ENCODE measurements around the gene ZNFX1. TPM values are rescaled to one million over a fixed set of nuclear protein-coding genes. Genes with fewer than 3 reads are reported as not detected.

Gene ZNFX1
- total RNA-seq, 1 donor from 2014 or later: 6.9 TPM

GRCh38 chr20:49216991-49217578 lies 60.8 kb downstream of the ZNFX1 start:
- no peak overlapping the region for H3K27ac ChIP-seq
- peaks cover 8% of the 10 kb centered on the region for H3F3A ChIP-seq (ENCODE audit: low read depth)
- H3K9ac ChIP-seq: no peak overlapping the region
- no peaks in the 10 kb centered on the region for H4K20me1 ChIP-seq (ENCODE audit: low read depth)
- H3K27ac Mint-ChIP-seq: peak overlapping the region; percentile 39
- no peak for TF ChIP-seq EZH2 (IDR thresholded peaks at IDR 0.05)
- TF ChIP-seq, protein P1, sequence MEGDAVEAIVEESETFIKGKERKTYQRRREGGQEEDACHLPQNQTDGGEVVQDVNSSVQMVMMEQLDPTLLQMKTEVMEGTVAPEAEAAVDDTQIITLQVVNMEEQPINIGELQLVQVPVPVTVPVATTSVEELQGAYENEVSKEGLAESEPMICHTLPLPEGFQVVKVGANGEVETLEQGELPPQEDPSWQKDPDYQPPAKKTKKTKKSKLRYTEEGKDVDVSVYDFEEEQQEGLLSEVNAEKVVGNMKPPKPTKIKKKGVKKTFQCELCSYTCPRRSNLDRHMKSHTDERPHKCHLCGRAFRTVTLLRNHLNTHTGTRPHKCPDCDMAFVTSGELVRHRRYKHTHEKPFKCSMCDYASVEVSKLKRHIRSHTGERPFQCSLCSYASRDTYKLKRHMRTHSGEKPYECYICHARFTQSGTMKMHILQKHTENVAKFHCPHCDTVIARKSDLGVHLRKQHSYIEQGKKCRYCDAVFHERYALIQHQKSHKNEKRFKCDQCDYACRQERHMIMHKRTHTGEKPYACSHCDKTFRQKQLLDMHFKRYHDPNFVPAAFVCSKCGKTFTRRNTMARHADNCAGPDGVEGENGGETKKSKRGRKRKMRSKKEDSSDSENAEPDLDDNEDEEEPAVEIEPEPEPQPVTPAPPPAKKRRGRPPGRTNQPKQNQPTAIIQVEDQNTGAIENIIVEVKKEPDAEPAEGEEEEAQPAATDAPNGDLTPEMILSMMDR (IDR thresholded peaks at IDR 0.05): peak; percentile 97
- H2AFZ ChIP-seq (replicated peaks): peak overlapping the region; percentile 96
- H3K9me3 Mint-ChIP-seq: no peaks in the 10 kb centered on the region
- peaks cover 24% of the 10 kb centered on the region for H3K79me2 ChIP-seq (ENCODE audit: low read depth)
- H3K27me3 ChIP-seq: no peaks in the 10 kb centered on the region
- no peaks in the 10 kb centered on the region for H3K9me3 ChIP-seq (ENCODE audit: low read depth)
- H3K4me1 Mint-ChIP-seq: peaks cover 13% of the 10 kb centered on the region
- no peaks in the 10 kb centered on the region for H3K36me3 Mint-ChIP-seq
- DNase-seq (ENCODE audit: low spot score): peak; percentile 94
- no peaks in the 10 kb centered on the region for H3K36me3 ChIP-seq
- H3K4me2 ChIP-seq: peak overlapping the region; percentile 32
- H3K27me3 Mint-ChIP-seq (ENCODE audit: insufficient read depth, low read depth): peaks cover 4% of the 10 kb centered on the region
- no peak overlapping the region for H3K4me3 ChIP-seq
- no peaks in the 10 kb centered on the region for H3K4me1 ChIP-seq
- H3K4me3 Mint-ChIP-seq: peak overlapping the region; percentile 38

GRCh38 chr20:49215232-49215631 lies 62.6 kb downstream of the ZNFX1 start:
- no peak overlapping the region for H3K4me3 ChIP-seq
- H3K36me3 Mint-ChIP-seq: no peaks in the 10 kb centered on the region
- H3K9me3 ChIP-seq (ENCODE audit: low read depth): no peaks in the 10 kb centered on the region
- H3F3A ChIP-seq (ENCODE audit: low read depth): peaks cover 8% of the 10 kb centered on the region
- H3K27ac ChIP-seq: no peak overlapping the region
- H3K79me2 ChIP-seq (ENCODE audit: low read depth): peaks cover 10% of the 10 kb centered on the region
- H3K4me1 ChIP-seq: no peaks in the 10 kb centered on the region
- H2AFZ ChIP-seq (replicated peaks): no peak overlapping the region
- H3K4me3 Mint-ChIP-seq: no peak overlapping the region
- DNase-seq (ENCODE audit: low spot score): no peak
- no peaks in the 10 kb centered on the region for H4K20me1 ChIP-seq (ENCODE audit: low read depth)
- H3K27me3 ChIP-seq: no peaks in the 10 kb centered on the region
- H3K27ac Mint-ChIP-seq: no peak overlapping the region
- no peaks in the 10 kb centered on the region for H3K36me3 ChIP-seq
- H3K9me3 Mint-ChIP-seq: peaks cover 5% of the 10 kb centered on the region
- peaks cover 2% of the 10 kb centered on the region for H3K27me3 Mint-ChIP-seq (ENCODE audit: insufficient read depth, low read depth)
- H3K4me1 Mint-ChIP-seq: peaks cover 12% of the 10 kb centered on the region
- no peak for TF ChIP-seq EZH2phosphoT487 (IDR thresholded peaks at IDR 0.05)
- TF ChIP-seq, protein P1 (IDR thresholded peaks at IDR 0.05): no peak
- TF ChIP-seq EZH2 (IDR thresholded peaks at IDR 0.05): no peak
- no peak overlapping the region for H3K4me2 ChIP-seq
- no peak overlapping the region for H3K9ac ChIP-seq

- peaks cover 8% of the 10 kb centered on the region for H3F3A ChIP-seq (ENCODE audit: low read depth)
- H3K9ac ChIP-seq: no peak overlapping the region
- Mint-ChIP-seq H3K36me3 (no peaks in the 10 kb centered on the region), H3K4me1 (peaks cover 8% of the 10 kb centered on the region), H3K9me3 (peaks cover 8% of the 10 kb centered on the region), H3K4me3 (no peak overlapping the region), H3K27ac (no peak overlapping the region), H3K27me3 (ENCODE audit: insufficient read depth, low read depth) (peaks cover 2% of the 10 kb centered on the region)
- no peaks in the 10 kb centered on the region for H3K27me3 ChIP-seq
- H3K79me2 ChIP-seq (ENCODE audit: low read depth): peaks cover 3% of the 10 kb centered on the region
- no peak overlapping the region for H3K4me2 ChIP-seq
- no peak overlapping the region for H3K4me3 ChIP-seq
- no peak overlapping the region for H2AFZ ChIP-seq (replicated peaks)
- no peak for DNase-seq (ENCODE audit: low spot score)
- H3K36me3 ChIP-seq: no peaks in the 10 kb centered on the region
- H3K4me1 ChIP-seq: no peaks in the 10 kb centered on the region
- H3K27ac ChIP-seq: no peak overlapping the region
- H3K9me3 ChIP-seq (ENCODE audit: low read depth): no peaks in the 10 kb centered on the region
- no peak for TF ChIP-seq EZH2phosphoT487 (IDR thresholded peaks at IDR 0.05)
- no peak for TF ChIP-seq EZH2 (IDR thresholded peaks at IDR 0.05)
- TF ChIP-seq, protein P1 (IDR thresholded peaks at IDR 0.05): no peak
- no peaks in the 10 kb centered on the region for H4K20me1 ChIP-seq (ENCODE audit: low read depth)
Observed at GRCh38 chr20:49214571-49214970, 63.3 kb downstream of the ZNFX1 start.
